GM12874 (cell line): ENCODE data around the gene MARCHF9.

ENCODE experiments used
- TF ChIP-seq, protein P1 (sequence below): IDR thresholded peaks from 2 replicates; pipeline ENCODE4 v1.5.1; 2011; ENCODE audit warnings: low read depth, mild to moderate bottlenecking, control low read depth, low read length, moderate library complexity; ENCODE audit not compliant: insufficient read depth

MARCHF9 gene

DNA sequence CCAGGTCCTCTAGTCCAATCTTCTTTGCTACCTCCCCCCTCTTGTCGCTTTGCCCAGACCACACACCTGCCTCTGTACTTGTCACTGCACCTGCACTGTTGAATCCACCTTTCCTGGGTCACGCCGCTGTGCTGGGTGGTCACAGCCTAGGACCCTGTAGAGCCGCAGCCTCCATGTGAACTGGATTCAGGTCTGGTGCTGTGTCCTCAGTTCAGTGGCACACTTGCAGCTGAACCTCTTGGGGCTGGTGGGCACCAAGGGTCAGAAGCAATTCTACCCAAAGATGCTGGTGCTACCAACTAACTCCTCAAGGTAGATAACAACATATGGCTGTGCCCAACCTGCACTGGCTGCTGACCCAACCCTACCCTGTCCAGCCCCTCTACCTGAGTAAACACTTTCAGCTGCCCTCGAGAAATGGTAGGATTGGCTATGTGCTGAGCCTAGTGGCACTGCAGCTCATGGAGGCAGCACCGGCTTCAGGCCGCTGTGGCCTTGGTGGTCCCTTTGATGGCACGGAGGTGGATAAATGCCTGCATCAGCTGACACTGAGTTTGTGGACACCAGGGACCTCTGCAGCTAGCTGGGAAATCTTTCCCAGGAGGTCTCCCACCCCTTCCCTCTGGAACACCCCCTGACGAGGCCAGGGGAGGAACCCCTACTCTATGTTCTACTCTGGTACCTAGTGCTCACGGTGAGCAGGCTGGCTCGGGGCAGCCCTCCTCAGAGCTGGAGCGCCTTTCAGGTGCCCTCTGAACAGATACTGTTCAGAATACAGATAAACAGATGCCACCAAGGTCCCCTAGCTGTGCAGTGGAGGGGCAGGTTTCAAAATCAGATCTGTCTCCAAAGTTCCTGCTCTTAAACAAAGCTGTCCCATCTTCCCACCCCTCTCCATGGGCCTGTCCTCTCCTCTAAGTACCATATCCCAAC is 30.6 kb upstream of the MARCHF9 start:
- TF ChIP-seq, protein P1, sequence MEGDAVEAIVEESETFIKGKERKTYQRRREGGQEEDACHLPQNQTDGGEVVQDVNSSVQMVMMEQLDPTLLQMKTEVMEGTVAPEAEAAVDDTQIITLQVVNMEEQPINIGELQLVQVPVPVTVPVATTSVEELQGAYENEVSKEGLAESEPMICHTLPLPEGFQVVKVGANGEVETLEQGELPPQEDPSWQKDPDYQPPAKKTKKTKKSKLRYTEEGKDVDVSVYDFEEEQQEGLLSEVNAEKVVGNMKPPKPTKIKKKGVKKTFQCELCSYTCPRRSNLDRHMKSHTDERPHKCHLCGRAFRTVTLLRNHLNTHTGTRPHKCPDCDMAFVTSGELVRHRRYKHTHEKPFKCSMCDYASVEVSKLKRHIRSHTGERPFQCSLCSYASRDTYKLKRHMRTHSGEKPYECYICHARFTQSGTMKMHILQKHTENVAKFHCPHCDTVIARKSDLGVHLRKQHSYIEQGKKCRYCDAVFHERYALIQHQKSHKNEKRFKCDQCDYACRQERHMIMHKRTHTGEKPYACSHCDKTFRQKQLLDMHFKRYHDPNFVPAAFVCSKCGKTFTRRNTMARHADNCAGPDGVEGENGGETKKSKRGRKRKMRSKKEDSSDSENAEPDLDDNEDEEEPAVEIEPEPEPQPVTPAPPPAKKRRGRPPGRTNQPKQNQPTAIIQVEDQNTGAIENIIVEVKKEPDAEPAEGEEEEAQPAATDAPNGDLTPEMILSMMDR, result no peak

DNA sequence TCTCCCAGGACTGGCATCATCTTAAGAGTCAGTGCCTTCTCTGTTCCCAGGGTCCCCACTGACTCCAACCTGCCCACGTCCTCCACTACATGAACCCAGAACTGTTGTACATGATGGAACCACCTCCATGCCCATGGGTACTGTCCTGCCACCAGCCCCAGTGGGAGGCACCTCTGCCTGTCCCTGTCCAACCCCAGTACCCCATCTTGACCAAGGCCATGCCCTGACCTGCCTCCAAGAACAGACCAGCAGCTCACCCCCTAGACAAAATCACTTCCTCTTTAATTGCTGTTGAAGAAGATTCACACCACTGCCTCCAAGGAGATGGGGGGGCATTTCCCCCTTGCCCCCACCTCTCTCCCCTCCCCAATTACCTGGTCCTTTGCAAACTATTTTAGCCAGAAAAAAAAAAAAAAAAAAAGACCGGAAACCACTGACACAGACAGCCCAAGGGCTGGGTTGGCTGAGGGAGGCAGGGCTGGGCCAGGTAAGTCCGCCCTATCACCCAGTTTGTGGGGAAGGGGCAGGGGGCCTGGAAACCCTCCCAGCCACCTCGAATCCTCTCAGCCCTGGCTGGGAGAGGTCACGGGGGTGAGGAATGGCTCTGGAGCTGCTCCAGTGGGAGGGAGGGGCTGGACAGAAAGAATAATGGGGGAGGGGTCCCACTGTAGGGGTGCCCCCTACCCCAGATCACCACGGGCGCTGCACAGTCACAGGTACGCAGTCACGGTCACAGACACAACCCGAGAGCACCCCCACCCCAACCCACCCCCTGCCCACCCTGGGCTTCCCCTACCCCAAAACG is 29.8 kb upstream of the MARCHF9 start:
- TF ChIP-seq, protein P1, result no peak

DNA sequence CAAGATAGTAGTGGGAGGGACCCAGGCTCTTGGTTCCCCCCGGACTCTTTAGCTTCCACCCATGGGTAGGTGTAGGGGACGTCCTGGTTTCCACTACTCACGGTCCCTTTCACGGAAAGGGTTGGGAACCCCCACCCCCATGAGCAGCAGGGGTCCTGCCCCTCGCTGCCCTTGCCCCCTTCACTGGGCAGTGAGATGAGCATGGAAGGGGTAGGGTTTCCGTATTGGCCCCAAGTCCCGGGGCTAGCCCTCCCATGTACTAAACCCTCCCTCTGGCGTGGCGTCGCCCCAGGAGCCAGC is 29.1 kb upstream of the MARCHF9 start:
- TF ChIP-seq, protein P1, result no peak

DNA sequence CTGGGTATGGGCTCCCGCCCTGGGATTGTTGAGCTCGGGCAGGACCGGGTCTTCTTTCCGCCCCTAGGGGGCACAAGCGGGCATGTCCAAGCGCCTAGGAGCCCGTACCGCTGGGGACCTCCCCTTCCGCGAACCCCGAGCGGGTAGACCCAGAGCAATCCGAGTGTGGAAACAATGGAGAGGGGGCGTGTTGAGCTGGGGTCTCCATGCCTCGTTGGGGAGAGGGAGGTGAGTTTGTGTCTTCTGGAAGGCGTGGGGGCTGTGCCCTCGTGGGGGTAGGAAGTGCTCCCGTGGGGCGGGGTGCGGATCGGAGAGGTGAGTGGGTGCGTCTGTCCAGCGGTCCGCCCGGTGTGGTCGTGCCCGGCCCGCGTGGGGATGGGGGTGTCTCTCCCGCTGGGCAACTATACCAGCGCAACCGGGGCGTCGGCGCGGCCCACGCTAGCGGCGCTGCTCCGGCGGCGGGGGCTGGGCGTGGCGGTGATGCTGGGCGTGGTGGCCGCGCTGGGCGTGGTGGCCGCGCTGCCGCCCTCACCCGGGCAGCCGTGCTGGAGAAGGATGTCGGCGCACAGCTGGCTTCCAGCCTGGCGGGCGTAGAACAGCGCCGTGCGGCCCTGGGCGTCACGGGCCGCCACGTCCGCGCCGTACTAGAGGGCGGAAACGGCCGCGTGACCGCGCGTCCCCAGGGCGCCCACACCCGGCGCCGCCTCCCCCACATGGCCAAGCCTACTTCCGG is 28.6 kb upstream of the MARCHF9 start:
- TF ChIP-seq, protein P1, result peak; percentile 25; the same call in 1 of the 2 replicates

DNA sequence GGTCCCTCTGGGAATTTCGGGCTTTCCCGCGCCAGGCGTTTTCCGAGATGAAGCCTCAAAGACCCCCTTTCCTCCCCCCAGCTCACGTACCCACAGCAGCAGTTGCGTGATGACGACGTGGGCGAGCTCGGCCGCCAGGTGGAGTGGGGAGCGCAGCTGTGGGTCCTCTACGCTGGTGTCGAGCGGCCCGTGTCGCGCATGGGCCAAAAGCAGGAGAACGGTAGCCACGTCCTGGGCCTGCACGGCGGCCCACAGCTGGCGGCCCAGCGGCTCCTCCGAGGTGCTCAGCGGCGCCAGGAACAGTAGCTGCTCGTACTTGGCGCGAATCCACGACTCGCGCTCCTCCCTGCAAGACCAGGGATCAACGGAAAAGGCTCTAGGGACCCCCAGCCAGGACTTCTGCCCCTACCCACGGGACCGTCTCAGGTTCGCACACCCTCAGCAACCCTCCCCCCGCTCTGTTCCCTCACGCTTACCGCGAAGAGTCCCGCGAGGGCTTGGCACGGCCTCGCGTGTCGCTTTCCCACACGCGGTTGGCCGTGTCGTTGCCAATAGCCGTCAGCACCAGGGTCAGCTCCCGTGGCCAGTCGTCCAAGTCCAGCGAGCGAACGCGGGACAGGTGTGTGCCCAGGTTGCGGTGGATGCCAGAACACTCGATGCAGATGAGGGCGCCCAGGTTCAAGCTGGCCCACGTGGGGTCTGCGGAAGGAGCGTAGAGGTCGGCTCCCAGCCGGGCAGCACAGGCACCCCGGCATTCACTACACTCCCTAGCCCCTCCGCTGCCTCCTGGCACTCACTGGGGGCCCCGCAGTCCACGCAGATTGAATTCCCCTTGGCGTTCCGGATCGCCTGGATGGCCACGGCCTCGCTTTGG is 27.8 kb upstream of the MARCHF9 start:
- TF ChIP-seq, protein P1, result no peak

DNA sequence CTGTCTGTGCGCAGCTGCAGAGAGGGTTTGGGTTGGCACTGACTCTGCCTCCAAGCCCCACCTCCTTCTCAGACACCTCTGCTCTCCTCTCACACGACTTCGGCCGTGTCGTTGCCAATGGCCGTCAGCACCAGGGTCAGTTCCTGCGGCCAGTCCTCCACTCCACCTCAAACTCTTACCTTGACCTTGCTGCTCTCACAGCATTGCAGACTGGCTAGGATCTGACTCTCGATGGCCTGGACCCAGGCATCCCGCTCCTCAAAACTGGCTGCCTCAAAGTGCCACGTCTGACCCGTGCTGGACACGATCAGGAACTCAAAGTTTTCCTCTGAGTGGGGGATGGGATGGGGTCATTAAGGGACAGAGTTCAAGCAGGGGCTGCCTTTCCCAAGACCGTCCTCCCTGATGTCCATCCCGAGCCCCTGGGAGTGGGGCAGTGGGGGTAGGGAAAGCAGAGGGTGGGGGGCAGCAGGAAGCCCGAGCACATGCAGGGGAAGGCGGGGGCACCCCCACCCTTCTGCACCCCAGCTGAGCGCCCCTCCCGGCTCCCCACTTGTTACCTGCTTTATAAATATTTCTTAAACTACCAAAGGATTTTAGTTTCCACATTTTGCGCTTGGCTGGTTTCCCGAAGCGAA is 27.0 kb upstream of the MARCHF9 start:
- TF ChIP-seq, protein P1, result no peak
